ENCODE results near the gene JMY.

The JMY gene, protein sequence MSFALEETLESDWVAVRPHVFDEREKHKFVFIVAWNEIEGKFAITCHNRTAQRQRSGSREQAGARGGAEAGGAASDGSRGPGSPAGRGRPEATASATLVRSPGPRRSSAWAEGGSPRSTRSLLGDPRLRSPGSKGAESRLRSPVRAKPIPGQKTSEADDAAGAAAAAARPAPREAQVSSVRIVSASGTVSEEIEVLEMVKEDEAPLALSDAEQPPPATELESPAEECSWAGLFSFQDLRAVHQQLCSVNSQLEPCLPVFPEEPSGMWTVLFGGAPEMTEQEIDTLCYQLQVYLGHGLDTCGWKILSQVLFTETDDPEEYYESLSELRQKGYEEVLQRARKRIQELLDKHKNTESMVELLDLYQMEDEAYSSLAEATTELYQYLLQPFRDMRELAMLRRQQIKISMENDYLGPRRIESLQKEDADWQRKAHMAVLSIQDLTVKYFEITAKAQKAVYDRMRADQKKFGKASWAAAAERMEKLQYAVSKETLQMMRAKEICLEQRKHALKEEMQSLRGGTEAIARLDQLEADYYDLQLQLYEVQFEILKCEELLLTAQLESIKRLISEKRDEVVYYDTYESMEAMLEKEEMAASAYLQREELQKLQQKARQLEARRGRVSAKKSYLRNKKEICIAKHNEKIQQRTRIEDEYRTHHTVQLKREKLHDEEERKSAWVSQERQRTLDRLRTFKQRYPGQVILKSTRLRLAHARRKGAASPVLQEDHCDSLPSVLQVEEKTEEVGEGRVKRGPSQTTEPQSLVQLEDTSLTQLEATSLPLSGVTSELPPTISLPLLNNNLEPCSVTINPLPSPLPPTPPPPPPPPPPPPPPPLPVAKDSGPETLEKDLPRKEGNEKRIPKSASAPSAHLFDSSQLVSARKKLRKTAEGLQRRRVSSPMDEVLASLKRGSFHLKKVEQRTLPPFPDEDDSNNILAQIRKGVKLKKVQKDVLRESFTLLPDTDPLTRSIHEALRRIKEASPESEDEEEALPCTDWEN

DNA sequence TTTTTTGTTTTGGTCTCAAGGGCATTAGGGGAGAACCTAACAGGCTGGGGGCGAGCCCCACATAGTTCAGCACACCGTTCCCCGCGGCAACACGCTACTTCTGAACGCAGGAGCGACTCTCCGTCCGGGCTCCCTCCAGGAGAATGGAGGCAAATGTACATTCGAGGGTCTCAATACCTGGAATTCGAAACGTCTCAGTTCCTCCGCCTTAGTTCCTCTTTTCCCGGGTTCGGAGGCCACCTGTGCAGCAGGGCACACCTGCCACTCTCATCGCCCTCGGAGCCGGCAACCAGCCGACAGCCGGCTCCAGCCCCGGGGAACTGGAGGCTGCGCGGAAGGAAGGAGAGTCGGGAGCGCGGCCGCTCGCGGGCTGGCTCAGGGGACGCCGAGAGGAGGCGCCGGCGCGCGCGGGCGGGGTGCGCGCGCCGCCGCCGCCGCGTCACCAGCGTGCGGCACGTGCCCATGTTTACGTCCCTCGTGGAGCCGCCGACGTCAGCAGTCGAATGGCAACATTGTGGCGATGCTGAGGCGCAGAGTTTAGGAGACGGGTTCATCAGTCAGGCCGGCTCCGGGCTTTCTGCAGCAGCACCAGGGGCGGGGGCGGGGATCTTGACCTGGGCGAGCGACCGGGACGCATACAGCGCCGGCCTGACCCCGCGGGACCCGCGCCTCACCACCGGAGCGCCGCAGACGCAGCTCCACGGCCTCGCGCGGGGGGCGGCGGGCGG lies at the start of gene JMY:
JMY (plus strand) TSS at position 498 of the 728 bp plus-strand sequence. CDS start 520 bp downstream, outside the sequence.
- peak; percentile 97 for DNase-seq (ENCODE audit: low spot score)

DNA sequence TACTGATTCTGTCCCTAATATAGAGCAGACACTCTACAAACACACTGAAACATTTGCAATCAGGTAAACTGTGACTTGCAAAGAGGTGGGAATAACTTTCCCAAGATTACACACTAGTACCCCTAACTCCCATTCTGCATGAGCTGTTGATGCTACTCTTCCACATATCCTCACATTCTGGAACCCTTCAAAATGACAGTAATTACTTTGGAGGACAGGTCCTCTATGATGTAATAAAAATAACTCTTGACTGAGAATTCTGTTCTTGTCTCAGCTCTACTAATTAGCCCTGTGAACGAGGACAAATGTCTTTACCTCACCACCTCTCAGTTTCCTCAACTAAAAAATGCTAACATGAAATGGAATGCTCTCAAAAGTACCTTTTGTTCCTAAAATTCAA lies 49.5 kb upstream of the JMY start:
- DNase-seq (ENCODE audit: low spot score): no peak

DNA sequence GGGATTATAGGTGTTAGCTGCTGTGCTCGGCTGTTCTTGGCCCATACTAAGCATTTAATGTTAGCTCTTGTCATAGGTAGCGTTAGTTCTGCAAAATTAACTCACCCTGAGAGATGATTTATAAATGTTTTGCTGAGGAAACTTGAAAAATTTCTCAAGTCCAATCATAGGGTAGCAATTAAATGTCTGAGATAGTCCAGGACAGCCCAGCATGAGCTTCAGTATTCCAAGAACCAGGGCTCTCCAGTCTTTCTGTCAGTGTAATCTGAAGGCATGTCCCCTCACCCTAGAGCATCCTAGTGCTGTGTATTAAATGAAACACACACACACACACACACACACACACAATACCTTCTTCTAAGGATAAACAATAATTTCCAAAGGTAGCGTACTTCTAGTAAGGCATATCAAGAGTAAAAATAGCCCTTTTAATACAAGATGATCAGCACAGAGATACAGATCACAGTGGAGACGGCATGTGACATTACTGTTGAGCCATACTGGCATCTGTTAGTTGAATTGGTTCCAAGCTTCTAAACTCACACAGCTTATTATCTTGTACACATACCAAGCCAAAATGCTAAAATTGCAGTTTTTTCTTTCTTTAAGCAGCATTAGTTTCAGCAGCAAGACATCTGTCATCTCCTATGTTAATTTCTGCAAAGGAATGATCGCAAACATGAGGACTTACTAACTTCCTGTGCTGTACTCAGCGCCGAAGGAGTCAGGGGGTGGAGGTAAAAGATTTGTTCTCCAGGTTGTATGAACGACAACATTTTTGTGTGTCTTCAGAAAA lies 46.3 kb upstream of the JMY start:
- no peak for DNase-seq (ENCODE audit: low spot score)

DNA sequence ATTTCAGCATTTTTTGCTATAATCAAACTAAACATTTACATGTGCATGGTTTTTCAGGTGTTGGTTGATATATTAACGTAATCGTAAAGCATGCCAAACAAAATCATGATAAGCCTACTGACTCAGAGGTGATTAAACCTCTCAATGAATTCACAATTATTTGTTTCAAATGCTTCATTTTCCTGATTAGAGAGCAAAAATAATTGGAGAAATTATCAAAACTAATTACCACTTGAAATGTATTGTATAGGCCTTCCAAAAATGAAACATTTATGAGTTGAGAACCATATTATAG lies 45.7 kb upstream of the JMY start:
- DNase-seq (ENCODE audit: low spot score): no peak

DNA sequence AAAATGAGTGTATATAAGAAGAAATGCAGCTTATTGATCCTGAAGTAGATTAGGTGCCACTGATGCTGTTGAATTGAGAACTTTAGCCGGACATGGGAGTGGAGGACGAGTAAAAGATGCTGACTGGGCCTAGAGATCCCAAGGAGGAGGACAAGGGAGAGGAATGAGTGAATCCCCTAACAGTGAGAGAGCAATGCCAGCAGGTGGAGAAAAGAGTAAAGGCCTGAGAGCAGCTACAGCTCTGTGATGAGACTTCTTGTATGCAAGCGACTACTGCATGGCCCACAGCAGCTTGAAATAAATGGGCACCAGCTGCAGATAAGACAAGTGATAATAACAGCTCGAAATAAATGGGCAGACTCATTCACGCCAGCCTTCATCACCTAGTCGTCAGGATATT lies 44.5 kb upstream of the JMY start:
- no peak for DNase-seq (ENCODE audit: low spot score)

DNA sequence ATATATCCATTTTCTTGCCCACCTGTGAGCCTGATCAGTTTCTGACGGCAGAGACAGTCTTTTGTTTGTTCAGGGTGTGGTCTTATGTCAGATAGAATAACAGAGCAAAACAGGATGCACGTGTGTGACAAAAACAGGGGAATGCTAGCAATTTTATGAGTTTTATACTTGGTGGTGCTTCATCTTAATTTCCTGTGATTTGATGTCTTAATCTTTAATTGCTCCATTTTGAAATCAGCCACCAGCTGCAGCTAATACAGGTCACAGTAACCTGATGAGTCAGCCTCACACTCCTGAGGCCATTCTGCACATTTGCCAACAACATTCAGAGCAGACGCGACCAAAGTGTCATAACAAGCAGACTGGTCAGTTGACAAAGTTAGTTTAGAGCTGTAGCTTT lies 42.3 kb upstream of the JMY start:
- no peak for DNase-seq (ENCODE audit: low spot score)

DNA sequence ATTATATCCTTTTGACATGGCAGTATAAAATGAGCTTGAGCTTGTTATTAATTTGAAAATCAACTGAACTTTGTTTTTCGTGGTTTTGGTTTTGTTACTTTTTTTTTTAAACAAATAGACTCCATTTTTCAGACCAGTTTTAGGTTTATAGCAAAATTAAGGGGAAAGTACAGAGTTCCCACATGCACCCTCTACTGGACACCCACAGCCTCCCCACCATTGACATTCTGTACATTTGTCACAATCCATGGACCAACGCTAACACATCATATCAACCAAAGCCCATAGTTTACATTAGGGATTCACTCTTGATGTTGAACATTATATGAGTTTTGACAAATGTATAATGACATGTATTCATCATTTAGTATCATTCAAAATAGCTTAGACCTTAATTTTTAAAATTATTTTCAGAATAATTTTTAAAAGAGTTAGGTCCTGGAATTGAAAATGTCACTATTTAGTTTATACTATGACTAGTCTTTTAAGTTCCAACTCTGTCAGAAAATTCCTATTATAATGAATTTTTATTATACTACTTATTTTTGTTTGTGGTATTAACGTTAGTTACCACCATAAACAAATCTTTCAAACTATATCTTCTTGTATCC lies 35.3 kb upstream of the JMY start:
- DNase-seq (ENCODE audit: low spot score): peak; percentile 22

DNA sequence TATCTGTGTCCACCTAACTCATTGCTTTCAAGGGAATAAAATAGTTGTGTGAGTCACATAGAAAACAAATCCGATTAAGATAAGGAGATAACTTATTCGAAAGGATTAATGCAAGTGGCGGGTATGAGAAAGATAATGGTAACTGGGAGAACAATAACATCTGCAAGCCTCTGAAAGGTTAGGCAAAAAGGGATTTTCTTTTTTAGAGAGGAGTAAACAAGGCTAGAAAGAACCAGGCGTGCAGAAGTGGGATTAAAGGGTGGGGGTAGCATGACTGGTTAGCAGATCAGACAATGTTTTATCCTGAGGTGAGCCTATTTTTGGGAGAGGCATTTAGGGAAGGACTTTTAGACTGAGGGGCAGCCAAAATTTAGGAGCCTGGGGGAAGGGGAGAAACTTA lies 34.7 kb upstream of the JMY start:
- DNase-seq (ENCODE audit: low spot score): no peak

DNA sequence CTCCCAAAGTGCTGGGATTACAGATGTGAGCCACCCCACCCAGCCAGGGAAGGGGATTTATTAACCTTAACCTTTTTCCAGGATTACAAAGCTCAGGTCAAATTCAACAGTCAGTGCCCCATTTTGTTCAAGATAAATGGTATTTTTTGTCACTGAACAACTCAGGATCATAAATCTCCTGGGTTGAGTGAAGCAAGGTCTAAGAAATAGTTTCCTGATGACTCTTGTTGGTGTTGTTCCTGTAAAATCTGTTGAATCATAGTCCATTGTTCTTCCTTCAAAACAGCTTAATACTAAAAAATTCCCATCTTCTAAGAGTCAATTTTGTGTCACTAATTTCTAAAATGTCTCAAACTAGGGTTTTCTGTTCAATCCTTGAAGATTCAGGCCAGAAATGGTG lies 33.9 kb upstream of the JMY start:
- DNase-seq (ENCODE audit: low spot score): peak; percentile 73

DNA sequence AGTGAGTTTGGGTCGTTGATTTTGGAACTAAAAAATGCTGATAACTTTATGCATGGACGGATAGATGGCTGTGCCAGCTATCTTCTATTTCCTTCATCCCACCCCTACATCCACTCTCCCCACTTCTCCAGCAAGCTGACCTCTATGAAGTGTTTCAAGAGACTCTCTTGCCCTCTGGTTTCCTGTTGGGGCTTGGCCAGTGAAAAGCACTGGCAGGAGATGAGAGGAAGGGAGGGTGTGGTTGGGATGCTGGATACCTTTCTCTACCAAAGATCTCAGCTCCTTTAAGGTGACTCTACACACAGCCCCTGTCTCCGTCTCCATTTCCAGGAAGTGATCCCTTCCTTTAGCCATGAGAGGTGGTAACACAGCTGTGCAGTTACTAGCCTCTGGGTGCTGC lies 30.0 kb upstream of the JMY start:
- no peak for DNase-seq (ENCODE audit: low spot score)

DNA sequence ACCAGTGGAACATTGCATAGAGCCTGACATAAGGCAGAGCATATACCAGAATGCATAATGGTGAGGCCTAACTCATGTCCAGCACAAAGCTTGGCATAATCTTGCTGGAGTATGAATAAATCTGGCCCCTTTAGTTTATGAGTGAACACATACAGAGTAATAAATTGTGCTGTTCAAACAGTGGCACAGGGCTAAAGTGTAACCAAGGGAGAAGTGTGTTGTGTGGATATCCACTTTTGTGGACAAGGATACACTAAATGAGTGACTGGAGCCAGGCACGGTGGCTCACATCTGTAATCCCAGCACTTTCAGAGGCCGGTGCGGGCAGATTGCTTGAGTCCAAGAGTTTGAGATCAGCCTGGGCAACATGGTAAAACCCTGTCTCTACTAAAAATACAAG lies 29.4 kb upstream of the JMY start:
- no peak for DNase-seq (ENCODE audit: low spot score)

DNA sequence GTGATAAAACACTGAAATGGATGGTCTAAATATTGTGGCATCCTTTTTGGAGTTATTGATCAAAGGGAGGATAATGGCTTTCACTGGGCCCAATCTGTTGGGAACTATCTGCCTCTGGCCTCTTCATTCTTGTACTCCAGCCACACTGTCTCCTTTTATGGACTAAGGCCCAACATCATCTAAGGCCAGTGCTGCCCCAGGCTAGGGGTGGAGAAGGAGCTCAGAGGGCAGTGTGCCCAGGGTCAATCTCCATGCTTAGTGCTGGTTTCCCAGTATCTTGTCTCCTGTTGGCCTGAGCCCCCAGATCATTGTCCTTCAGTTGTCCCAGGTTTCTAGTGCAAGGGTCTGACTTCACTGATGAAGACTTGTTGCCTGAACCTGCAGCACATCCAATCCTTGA lies 26.4 kb upstream of the JMY start:
- DNase-seq (ENCODE audit: low spot score): no peak

DNA sequence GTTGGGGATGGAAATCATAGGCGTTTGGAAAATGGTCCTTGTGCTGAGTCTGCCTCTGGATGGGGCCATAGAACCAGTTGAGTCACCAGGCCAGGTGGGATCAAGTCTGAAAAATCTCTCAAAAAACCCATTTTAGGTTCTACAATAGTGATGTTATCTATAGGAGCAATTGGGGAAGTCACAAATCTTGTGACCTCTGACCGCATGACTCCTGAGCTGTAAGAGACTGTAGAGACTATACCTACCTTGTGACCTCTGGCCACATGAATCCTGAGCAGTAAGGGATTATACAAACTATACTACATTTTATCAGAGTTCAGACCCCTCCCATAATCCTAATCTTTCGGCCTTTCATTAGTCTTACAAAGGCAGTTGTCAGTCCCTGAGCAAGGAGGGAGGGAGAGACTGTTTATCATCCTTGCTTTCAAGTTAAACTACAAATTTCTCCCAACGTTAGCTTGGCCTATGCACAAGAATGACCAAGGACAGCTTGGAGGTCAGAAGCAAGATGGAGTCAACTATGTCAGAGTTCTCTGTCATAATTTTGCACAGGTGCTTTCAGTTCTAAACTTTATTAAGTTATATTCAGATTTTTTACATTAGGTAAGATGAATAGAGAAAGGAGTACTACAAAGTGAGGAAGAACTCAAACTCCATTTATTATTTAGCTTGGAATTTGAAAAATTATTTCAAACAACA lies 11.5 kb upstream of the JMY start:
- no peak for DNase-seq (ENCODE audit: low spot score)

DNA sequence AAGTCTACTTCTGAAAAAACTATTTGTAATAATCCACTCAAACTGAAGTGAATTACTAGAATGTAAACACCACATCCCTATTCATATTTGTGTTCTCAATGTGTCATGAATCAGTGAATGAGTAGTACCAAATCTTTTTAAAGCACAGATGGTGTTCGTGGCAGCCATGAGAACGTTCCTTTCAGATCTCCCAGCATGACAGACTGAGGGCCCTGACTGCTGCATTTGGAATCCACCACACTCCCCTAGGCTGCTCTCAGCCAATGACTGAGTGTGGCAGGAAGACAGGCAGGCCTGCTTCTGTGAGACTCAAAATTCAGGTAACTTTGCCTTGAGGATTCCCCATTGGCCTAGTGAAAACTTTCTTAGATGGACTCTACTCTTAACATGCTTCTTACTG lies 10.9 kb upstream of the JMY start:
- DNase-seq (ENCODE audit: low spot score): peak; percentile 47

DNA sequence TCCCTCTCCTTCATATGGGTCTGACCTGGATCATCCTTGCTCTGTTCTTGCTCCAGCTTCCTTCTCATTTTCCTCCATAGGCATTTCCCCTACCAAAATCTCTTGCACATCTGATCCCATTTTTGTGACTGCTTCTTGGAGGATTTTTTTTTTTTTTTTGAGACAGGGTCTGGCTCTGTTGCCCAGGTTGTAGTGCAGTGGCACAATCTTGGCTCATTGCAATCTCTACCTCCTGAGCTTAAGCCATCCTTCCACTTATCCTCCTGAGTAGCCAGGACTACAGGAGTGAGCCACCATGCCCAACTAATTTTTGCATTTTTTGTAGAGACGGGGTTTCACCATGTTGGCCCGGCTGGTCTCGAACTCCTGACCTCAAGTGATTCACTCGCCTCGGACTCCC lies 10.5 kb upstream of the JMY start:
- no peak for DNase-seq (ENCODE audit: low spot score)

DNA sequence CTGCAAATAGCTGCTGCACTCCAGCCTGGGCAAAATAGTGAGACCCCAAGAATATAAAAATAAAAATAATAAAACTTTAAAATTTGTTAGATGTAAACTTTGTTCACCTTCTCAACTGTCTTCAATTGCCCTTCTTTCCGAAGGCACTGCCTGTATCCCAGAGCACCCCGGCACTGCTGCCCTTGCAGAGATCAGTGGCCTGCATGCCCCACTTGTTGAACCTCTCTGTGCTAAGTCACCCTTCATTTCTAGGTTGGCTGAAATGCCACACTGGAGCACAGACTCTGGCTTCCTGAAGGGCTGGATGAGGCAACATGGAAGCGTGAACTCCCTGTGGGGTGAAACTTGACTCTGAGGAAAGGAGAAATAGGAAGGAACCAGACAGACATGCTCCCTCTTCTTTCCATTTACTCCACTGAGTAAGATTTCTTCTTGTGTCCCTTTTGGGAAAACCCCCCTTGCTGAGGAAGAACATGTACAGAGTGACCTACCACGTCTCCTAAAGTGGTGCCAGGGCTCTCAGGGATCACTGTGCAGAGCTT lies 8.4 kb upstream of the JMY start:
- DNase-seq (ENCODE audit: low spot score): no peak

DNA sequence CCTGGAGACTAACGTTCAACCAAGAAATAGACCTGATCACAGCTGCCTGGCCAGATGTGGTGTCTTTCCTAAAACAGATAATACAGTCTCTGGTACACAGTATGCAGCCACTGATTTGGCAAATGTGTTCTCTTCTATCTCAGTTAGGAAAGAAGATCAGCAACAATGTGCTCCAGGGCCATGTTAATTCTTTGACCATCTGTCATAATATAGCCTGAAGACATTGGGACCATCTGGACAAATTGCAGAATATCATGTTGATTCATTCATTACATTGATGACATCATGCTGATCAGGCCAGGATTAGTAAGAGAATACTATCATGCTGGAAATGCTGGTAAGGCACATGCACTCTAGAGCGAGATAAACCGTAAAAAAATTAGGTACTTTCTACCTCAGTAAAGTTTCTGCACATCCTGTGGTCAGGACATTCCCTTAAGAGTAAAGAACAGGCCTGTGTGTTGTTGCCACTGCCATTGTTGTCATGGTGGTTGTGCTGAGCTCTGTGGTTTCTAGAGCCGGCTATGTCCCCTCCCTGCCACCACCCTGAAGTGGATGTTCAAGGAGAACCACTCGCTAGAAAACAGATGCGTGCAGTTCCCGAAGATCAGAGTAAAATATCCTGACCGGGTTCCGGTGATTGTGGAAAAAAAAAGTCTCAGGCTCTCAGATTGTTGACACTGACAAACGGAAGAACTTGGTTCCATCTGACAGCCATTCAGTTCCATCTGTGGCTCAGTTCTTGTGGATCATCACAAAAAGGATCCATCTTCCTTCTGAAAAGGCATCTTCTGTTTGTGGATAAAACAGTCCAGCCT lies 6.4 kb upstream of the JMY start:
- peak; percentile 42 for DNase-seq (ENCODE audit: low spot score)

DNA sequence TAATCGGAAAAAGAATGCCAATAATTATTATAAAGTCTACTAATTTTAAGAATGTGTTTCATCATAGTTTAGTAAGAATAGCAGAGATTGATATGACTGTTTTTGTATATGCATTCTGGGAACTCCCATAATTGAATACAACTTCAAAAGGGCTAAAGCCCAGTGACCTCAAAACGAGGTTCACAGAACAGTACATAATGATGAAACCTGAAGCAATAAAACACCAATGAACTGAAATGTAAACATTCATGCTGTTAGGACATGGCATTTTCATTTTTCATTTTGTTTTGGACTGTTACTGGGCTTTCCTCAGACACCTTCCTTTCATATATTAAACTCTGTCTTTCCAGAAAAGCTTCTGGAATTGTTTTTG lies 684 bp upstream of the JMY start:
- DNase-seq (ENCODE audit: low spot score): peak; percentile 43

DNA sequence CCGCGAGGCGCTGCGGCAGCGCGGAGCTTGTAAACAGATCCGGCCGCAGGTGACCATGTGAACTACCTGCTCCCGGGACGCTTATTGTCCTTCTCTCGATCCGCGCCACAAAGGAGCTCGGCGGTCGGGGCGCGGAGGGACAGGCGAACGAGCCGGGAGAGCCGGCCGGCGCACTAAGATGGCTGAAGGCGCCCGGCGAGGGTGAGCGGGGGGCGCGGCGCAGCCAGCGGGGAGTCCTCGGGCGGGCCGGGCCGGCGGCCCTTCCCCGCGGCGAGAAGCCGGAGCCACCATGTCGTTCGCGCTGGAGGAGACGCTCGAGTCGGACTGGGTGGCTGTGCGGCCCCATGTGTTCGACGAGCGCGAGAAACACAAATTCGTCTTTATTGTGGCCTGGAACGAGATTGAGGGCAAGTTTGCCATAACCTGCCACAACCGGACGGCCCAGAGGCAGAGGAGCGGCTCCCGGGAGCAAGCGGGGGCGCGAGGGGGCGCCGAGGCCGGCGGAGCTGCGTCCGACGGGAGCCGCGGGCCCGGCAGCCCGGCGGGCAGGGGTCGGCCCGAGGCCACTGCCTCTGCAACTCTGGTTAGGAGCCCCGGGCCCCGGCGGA lies 535 bp downstream of the JMY start:
- peak; percentile 66 for DNase-seq (ENCODE audit: low spot score)
